ENCODE data around the gene MGAT1. TPM values are rescaled to one million over a fixed set of nuclear protein-coding genes. Genes with fewer than 3 reads are reported as not detected.

The MGAT1 gene
- total and polyA plus RNA-seq, 2 experiments from 2014 or later: 23.7 to 81.4 TPM

DNA sequence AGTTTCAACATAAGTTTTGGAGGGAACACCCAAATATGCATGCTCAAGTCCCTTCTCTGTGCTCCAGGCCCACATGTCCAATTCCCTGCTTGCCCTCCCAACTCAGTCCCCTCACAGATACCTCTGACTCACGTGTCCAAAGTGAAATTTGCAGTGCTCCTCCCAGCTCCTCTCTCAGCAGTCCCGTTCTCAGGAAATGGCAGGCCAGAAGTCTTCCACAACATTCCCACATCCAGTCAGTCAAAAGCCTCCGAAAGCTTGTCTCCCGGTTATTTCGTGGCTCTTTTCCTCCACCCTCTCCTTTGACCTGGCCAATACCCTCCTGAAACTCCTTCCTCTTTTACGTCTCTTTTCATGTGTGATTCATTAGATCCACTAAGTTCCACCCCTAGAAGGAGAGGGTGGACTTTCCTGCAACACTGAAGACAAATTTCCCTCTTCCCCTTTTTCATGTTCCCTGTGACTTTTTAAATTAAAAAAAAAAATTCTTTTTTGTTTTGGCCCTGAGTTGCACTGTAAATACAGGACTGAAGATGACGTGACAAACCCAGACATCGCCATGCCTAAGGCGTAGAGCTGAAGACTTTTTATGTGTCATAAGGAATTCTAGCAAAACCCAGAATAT, 12.8 kb upstream of the MGAT1 start:
- TF ChIP-seq CREB1 (CRISPR knock-in tag; IDR thresholded peaks at IDR 0.05; ENCODE audit: low read depth) (no peak), ZNF114 (CRISPR knock-in tag; IDR thresholded peaks at IDR 0.05) (no peak), STAT1 (IDR thresholded peaks at IDR 0.05; ENCODE audit: unreplicated experiment) (no peak), NANOG (IDR thresholded peaks at IDR 0.05; ENCODE audit: borderline replicate concordance) (no peak), JUNB (IDR thresholded peaks at IDR 0.05; ENCODE audit: unreplicated experiment) (no peak), ZNF331 (CRISPR knock-in tag; IDR thresholded peaks at IDR 0.05; ENCODE audit: low read depth) (no peak), EZH2phosphoT487 (IDR thresholded peaks at IDR 0.05; ENCODE audit: unreplicated experiment) (no peak), EZH2 (IDR thresholded peaks at IDR 0.05; ENCODE audit: low read depth, unreplicated experiment) (no peak), POLR2AphosphoS5 (IDR thresholded peaks at IDR 0.05; ENCODE audit: low read depth) (no peak)
- TF ChIP-seq, protein P1, sequence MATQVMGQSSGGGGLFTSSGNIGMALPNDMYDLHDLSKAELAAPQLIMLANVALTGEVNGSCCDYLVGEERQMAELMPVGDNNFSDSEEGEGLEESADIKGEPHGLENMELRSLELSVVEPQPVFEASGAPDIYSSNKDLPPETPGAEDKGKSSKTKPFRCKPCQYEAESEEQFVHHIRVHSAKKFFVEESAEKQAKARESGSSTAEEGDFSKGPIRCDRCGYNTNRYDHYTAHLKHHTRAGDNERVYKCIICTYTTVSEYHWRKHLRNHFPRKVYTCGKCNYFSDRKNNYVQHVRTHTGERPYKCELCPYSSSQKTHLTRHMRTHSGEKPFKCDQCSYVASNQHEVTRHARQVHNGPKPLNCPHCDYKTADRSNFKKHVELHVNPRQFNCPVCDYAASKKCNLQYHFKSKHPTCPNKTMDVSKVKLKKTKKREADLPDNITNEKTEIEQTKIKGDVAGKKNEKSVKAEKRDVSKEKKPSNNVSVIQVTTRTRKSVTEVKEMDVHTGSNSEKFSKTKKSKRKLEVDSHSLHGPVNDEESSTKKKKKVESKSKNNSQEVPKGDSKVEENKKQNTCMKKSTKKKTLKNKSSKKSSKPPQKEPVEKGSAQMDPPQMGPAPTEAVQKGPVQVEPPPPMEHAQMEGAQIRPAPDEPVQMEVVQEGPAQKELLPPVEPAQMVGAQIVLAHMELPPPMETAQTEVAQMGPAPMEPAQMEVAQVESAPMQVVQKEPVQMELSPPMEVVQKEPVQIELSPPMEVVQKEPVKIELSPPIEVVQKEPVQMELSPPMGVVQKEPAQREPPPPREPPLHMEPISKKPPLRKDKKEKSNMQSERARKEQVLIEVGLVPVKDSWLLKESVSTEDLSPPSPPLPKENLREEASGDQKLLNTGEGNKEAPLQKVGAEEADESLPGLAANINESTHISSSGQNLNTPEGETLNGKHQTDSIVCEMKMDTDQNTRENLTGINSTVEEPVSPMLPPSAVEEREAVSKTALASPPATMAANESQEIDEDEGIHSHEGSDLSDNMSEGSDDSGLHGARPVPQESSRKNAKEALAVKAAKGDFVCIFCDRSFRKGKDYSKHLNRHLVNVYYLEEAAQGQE (IDR thresholded peaks at IDR 0.05; ENCODE audit: unreplicated experiment): no peak
- TF ChIP-seq, protein P2, sequence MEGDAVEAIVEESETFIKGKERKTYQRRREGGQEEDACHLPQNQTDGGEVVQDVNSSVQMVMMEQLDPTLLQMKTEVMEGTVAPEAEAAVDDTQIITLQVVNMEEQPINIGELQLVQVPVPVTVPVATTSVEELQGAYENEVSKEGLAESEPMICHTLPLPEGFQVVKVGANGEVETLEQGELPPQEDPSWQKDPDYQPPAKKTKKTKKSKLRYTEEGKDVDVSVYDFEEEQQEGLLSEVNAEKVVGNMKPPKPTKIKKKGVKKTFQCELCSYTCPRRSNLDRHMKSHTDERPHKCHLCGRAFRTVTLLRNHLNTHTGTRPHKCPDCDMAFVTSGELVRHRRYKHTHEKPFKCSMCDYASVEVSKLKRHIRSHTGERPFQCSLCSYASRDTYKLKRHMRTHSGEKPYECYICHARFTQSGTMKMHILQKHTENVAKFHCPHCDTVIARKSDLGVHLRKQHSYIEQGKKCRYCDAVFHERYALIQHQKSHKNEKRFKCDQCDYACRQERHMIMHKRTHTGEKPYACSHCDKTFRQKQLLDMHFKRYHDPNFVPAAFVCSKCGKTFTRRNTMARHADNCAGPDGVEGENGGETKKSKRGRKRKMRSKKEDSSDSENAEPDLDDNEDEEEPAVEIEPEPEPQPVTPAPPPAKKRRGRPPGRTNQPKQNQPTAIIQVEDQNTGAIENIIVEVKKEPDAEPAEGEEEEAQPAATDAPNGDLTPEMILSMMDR (conservative IDR thresholded peaks at IDR 0.05; ENCODE audit: low read depth in 2 of 2): no peak
- TF ChIP-seq, protein P3, sequence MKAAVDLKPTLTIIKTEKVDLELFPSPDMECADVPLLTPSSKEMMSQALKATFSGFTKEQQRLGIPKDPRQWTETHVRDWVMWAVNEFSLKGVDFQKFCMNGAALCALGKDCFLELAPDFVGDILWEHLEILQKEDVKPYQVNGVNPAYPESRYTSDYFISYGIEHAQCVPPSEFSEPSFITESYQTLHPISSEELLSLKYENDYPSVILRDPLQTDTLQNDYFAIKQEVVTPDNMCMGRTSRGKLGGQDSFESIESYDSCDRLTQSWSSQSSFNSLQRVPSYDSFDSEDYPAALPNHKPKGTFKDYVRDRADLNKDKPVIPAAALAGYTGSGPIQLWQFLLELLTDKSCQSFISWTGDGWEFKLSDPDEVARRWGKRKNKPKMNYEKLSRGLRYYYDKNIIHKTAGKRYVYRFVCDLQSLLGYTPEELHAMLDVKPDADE (IDR thresholded peaks at IDR 0.05): no peak
- TF ChIP-seq, protein P4, sequence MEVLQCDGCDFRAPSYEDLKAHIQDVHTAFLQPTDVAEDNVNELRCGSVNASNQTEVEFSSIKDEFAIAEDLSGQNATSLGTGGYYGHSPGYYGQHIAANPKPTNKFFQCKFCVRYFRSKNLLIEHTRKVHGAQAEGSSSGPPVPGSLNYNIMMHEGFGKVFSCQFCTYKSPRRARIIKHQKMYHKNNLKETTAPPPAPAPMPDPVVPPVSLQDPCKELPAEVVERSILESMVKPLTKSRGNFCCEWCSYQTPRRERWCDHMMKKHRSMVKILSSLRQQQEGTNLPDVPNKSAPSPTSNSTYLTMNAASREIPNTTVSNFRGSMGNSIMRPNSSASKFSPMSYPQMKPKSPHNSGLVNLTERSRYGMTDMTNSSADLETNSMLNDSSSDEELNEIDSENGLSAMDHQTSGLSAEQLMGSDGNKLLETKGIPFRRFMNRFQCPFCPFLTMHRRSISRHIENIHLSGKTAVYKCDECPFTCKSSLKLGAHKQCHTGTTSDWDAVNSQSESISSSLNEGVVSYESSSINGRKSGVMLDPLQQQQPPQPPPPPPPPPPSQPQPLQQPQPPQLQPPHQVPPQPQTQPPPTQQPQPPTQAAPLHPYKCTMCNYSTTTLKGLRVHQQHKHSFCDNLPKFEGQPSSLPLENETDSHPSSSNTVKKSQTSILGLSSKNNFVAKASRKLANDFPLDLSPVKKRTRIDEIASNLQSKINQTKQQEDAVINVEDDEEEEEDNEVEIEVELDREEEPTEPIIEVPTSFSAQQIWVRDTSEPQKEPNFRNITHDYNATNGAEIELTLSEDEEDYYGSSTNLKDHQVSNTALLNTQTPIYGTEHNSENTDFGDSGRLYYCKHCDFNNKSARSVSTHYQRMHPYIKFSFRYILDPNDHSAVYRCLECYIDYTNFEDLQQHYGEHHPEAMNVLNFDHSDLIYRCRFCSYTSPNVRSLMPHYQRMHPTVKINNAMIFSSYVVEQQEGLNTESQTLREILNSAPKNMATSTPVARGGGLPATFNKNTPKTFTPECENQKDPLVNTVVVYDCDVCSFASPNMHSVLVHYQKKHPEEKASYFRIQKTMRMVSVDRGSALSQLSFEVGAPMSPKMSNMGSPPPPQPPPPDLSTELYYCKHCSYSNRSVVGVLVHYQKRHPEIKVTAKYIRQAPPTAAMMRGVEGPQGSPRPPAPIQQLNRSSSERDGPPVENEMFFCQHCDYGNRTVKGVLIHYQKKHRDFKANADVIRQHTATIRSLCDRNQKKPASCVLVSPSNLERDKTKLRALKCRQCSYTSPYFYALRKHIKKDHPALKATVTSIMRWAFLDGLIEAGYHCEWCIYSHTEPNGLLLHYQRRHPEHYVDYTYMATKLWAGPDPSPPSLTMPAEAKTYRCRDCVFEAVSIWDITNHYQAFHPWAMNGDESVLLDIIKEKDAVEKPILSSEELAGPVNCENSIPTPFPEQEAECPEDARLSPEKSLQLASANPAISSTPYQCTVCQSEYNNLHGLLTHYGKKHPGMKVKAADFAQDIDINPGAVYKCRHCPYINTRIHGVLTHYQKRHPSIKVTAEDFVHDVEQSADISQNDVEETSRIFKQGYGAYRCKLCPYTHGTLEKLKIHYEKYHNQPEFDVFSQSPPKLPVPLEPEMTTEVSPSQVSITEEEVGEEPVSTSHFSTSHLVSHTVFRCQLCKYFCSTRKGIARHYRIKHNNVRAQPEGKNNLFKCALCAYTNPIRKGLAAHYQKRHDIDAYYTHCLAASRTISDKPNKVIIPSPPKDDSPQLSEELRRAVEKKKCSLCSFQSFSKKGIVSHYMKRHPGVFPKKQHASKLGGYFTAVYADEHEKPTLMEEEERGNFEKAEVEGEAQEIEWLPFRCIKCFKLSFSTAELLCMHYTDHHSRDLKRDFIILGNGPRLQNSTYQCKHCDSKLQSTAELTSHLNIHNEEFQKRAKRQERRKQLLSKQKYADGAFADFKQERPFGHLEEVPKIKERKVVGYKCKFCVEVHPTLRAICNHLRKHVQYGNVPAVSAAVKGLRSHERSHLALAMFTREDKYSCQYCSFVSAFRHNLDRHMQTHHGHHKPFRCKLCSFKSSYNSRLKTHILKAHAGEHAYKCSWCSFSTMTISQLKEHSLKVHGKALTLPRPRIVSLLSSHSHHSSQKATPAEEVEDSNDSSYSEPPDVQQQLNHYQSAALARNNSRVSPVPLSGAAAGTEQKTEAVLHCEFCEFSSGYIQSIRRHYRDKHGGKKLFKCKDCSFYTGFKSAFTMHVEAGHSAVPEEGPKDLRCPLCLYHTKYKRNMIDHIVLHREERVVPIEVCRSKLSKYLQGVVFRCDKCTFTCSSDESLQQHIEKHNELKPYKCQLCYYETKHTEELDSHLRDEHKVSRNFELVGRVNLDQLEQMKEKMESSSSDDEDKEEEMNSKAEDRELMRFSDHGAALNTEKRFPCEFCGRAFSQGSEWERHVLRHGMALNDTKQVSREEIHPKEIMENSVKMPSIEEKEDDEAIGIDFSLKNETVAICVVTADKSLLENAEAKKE (CRISPR knock-in tag; IDR thresholded peaks at IDR 0.05): no peak
- no peak for ATAC-seq

More for the DNA sequence above, 12.8 kb upstream of the MGAT1 start:
- Mint-ChIP-seq H3K27me3 (ENCODE audit: insufficient read depth, low read depth, poor library complexity) (peaks cover 2% of the 10 kb centered on the region), H3K4me1 (peaks cover 30% of the 10 kb centered on the region), H3K36me3 (ENCODE audit: low read depth) (no peaks in the 10 kb centered on the region; the same call in 2 of the 3 replicates), H3K27ac (no peak overlapping the region), H3K4me3 (no peak overlapping the region), H3K9me3 (no peaks in the 10 kb centered on the region; the same call in 2 of the 3 replicates)
- no peak for DNase-seq (ENCODE audit: low spot score)
- no peaks in the 10 kb centered on the region for H3K9me2 ChIP-seq (ENCODE audit: insufficient read depth)
- no peak overlapping the region for H3K4me2 ChIP-seq
- H3K27ac ChIP-seq (ENCODE audit: low read depth): no peak overlapping the region
- no peaks in the 10 kb centered on the region for H3K36me3 ChIP-seq (ENCODE audit: insufficient read depth)
- no peak overlapping the region for H3K4me3 ChIP-seq
- no peaks in the 10 kb centered on the region for H3K79me2 ChIP-seq (replicated peaks; ENCODE audit: insufficient read depth)
- H3K4me1 ChIP-seq (ENCODE audit: insufficient read depth): peaks cover 26% of the 10 kb centered on the region; the same call in 1 of the 2 replicates
- H2AFZ ChIP-seq: 0 out of 2 replicates have a peak overlapping the region, but pooled peaks have one; percentile 52
- no peaks in the 10 kb centered on the region for H3K27me3 ChIP-seq (ENCODE audit: insufficient read depth)
- peaks cover 15% of the 10 kb centered on the region for H3F3A ChIP-seq (replicated peaks; ENCODE audit: low read depth)
- no peaks in the 10 kb centered on the region for H4K20me1 ChIP-seq (replicated peaks; ENCODE audit: insufficient read depth)
